Inflammatory macrophage treated with lipopolysaccharide for 1 hour (primary cell): ENCODE measurements around the gene DCC.

Experiments
- DNase-seq, 2 donors: peaks; one replicate each; pipeline ENCODE4 v3.0.0-alpha.2; 2020 to 2022

DCC gene

GRCh38 chr18:52701219-52701935 is 361.4 kb downstream of the DCC start:
- DNase-seq: no peak

- DNase-seq: no peak
Measured at GRCh38 chr18:52715421-52715820, 375.4 kb downstream of the DCC start.

GRCh38 chr18:52715991-52716390 is 376.0 kb downstream of the DCC start:
- no peak for DNase-seq

- DNase-seq: no peak
Measured at GRCh38 chr18:52716973-52717372, 377.0 kb downstream of the DCC start.

GRCh38 chr18:52722904-52723303 is 382.9 kb downstream of the DCC start:
- DNase-seq: no peak

- DNase-seq: no peak
Measured at GRCh38 chr18:52723550-52723970, 383.6 kb downstream of the DCC start.

- DNase-seq: no peak
Measured at GRCh38 chr18:52730972-52731619, 391.1 kb downstream of the DCC start.

GRCh38 chr18:52738946-52739345 is 398.9 kb downstream of the DCC start:
- no peak for DNase-seq

GRCh38 chr18:52746986-52747385 is 407.0 kb downstream of the DCC start:
- DNase-seq: no peak

GRCh38 chr18:52747869-52748268 is 407.9 kb downstream of the DCC start:
- DNase-seq: no peak

GRCh38 chr18:52748343-52748742 is 408.3 kb downstream of the DCC start:
- no peak for DNase-seq

GRCh38 chr18:52749542-52749941 is 409.5 kb downstream of the DCC start:
- no peak for DNase-seq

- DNase-seq: no peak
Measured at GRCh38 chr18:52750995-52751394, 411.0 kb downstream of the DCC start.

- no peak for DNase-seq
Measured at GRCh38 chr18:52764316-52764715, 424.3 kb downstream of the DCC start.

- DNase-seq: no peak
Measured at GRCh38 chr18:52766002-52766545, 426.1 kb downstream of the DCC start.

- no peak for DNase-seq
Measured at GRCh38 chr18:52781113-52781512, 441.1 kb downstream of the DCC start.

GRCh38 chr18:52791321-52791720 is 451.3 kb downstream of the DCC start:
- DNase-seq: no peak

- no peak for DNase-seq
Measured at GRCh38 chr18:52812834-52813233, 472.8 kb downstream of the DCC start.

GRCh38 chr18:52813635-52814416 is 473.8 kb downstream of the DCC start:
- DNase-seq: no peak

- no peak for DNase-seq
Measured at GRCh38 chr18:52815651-52816050, 475.7 kb downstream of the DCC start.

- no peak for DNase-seq
Measured at GRCh38 chr18:52816121-52816520, 476.1 kb downstream of the DCC start.

GRCh38 chr18:52822160-52822559 is 482.2 kb downstream of the DCC start:
- DNase-seq: no peak

GRCh38 chr18:52824126-52824525 is 484.1 kb downstream of the DCC start:
- no peak for DNase-seq

GRCh38 chr18:52826994-52827393 is 487.0 kb downstream of the DCC start:
- DNase-seq: no peak
